ENCODE results near the gene CYYR1.

The CYYR1 gene

DNA sequence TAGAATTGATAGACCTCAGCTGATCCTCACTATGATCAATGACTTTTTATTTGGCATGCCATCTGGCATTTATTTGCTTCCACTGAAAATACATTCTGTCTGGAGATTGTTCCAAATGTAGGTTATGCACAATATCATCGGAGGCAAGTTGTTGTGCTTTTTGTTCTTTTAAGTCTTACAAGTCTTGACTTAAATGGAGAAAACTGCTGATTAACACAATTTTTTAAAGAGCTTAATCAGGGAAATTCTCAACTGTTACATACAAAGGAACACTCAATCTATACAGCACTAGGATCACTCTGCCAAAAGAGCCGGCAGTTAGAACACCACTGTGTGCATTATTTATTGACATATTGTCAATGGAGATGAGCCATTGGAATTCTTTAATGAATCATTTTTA lies 19.2 kb downstream of the CYYR1 start:
- no peak for DNase-seq (ENCODE audit: low read depth)

GRCh38 chr21:26550326-26550725 lies 22.8 kb downstream of the CYYR1 start:
- no peak for DNase-seq (ENCODE audit: low read depth)

DNA sequence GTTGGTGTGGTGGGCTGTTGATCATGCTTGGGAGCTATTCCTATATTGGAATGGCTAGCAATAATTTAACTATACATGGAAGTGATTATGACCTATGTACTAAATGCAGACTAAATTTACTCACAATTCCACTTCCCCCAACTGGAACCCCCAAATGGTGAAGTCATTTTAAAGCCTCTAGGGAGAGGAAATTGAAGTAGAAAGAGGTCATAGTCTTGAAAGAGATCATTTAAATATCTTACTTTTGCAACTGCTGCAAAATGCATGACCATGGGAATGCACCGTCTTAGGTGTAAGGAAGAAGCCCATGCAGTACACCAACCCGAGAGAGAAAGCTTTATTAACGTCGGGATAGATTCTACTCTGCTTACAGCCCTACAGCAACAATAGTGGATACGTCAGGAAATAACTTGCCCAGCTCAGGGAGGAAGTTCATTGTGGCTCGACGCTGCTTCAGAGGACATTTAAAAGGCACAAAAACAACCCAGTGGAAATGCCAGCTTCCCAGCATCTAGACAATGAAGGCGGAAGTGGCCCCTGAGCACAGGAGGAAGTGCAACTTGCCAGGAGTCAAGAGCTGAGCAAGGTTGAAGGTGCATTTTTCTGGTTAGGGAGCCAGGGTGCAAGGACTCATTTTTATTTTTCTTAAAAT lies 26.5 kb downstream of the CYYR1 start:
- no peak for DNase-seq (ENCODE audit: low read depth)

- DNase-seq (ENCODE audit: low read depth): no peak
These were observed 28.8 kb downstream of the CYYR1 start for GRCh38 chr21:26544201-26544775.

DNA sequence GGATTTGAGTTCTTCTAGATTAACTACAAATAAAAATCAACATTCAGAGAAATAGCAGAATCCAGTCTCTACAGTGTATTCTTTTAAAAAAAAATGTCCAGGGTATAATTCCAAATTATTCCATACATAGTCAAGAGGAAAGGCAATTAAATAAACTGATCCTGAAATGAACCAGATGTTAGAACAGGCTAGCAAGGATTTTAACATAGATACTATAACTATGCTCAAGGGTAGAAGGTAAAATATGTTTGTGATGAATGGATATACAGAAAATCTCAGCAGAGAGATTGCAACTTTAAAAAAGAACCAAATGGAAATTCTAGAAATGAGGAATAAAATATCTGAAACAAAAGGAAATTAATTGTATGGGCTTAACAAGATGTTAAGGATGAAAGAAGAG lies 32.4 kb downstream of the CYYR1 start:
- no peak for DNase-seq (ENCODE audit: low read depth)

DNA sequence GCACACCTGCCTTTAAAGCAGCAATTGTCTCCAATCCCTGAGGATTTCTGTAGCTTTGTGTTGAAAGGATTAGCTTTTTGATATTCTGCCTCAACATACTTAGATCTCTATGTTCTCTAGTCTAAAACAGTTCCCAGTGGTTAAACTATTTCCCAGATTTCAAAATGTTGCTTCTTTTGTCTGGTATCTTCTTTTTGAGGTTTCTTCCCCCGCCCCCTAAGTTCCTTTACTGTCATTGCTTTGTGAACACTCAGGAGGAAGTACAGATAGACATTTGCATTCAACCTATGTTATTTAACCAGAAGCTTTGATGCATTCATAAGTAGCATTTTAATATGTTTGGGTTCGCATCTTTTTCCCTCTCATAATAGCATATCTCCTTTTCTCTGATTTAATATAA lies 33.5 kb downstream of the CYYR1 start:
- no peak for DNase-seq (ENCODE audit: low read depth)

- no peak for DNase-seq (ENCODE audit: low read depth)
These were observed 38.6 kb downstream of the CYYR1 start for GRCh38 chr21:26534517-26534916.

DNA sequence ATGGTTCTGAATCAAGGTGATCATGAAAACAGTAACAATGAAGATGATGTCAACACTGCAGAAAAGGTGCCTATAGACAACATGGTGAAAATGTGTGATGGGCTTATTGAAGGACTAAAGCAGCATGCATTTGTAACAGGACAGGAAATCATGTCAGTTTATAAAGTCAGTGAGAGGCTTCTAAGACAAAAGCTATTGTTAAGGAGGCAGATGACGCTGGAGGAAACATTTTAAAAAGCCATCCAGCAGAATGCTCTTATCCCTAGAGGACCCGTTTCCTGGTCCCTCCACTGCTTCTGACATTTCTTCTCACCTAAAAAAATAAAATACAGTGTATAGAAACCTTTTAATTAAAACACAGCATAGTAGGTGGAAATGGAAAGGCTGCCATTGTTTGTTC lies 40.9 kb downstream of the CYYR1 start:
- no peak for DNase-seq (ENCODE audit: low read depth)

DNA sequence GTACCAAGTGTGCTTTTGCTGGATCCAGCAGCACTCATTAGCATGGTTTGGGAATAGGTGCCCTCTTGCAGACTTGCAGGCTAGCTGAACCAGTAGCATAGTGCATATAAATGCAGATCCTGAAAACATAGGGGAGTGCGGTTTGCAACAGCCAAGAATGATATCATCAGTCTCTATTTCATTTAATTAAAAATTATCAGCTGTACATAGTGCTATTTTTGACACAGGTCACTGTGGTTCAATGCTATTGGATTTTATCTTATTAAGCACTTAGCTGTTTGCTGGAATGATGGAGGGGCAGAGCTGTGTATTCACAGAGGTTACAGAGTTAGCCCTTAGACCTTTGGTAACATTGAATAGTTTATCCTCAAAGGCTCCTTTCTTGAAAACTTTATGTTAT lies 43.6 kb downstream of the CYYR1 start:
- DNase-seq (ENCODE audit: low read depth): no peak

GRCh38 chr21:26528882-26529281 lies 44.2 kb downstream of the CYYR1 start:
- no peak for DNase-seq (ENCODE audit: low read depth)

DNA sequence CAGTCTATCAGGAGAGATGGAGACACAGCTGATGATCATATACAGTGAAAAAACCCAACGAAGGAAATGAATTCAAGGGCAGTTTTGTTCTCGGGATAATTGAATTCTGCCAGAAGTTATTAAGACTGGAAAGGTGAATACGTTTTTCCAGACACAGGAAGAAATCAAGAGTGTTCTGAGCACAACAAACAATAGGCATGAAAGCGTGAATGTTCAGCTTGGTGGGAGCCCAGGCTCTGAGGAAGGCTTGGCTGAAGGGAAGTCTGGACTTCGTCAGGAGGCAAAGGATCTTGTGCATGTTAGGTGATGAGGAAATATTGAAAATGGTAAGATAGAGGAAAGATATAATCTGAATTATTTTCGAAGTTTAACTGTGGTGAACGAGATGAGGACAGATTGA lies 50.4 kb downstream of the CYYR1 start:
- no peak for DNase-seq (ENCODE audit: low read depth)

- no peak for DNase-seq (ENCODE audit: low read depth)
These were observed 53.9 kb downstream of the CYYR1 start for GRCh38 chr21:26519142-26519541.

- DNase-seq (ENCODE audit: low read depth): no peak
These were observed 57.8 kb downstream of the CYYR1 start for GRCh38 chr21:26515257-26515656.

DNA sequence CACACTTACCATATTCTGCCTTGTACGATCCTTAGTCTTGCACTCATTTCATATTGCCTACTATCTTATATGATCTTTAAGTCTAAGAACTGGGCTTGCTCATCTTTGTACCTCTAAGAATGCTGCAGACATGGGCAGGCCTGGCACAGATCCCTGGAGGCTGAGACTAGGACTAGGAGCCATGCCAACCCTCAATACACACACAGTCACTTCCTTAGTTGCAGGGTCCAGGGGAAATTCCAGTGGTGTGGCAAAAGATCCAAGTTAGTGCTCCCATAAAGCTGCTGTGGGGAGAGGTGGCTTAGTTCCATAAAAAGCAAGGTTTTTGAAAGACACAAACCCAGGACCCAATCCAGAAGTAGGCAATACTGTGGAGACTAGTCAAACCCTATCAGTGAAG lies 59.9 kb downstream of the CYYR1 start:
- DNase-seq (ENCODE audit: low read depth): peak; percentile 45

- DNase-seq (ENCODE audit: low read depth): no peak
These were observed 60.4 kb downstream of the CYYR1 start for GRCh38 chr21:26512664-26513063.

DNA sequence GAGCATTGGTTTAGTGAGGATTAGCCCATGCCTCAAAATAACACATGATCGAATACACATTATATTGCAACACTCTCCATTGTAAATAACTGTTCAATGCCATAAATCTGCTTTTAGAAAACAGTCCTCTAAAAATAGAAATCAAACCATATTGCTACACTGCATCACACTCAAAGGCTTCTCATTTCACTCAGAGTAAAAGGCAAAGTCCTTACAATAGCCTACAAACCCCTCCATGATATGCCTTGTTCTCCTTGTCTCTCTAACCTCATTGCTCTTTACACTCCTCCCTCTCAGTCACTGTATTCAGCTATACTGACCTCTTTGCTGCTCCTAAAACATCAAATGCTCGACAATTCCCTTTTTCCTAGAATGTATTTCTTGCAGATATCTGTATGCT lies 64.2 kb downstream of the CYYR1 start:
- no peak for DNase-seq (ENCODE audit: low read depth)

DNA sequence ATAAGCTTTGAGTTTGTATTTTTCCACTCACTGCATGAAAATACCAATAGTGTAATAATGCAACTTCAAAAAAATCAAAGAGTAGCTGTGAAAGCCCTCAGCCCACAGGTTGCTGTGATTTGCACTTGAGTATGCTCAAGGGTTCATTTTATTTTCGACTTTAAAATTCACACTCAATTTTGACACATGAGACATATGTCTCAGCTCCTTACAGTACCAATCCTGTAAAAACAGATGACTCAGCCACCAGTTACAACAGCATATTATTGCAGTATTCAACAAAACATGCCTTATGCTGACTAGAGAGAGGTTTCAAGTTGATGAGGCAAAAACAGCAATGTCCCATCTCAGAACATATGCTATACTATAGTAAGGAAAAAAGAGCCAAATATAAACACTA lies 66.1 kb downstream of the CYYR1 start:
- peak; percentile 42 for DNase-seq (ENCODE audit: low read depth)

GRCh38 chr21:26505211-26505610 lies 67.9 kb downstream of the CYYR1 start:
- no peak for DNase-seq (ENCODE audit: low read depth)

DNA sequence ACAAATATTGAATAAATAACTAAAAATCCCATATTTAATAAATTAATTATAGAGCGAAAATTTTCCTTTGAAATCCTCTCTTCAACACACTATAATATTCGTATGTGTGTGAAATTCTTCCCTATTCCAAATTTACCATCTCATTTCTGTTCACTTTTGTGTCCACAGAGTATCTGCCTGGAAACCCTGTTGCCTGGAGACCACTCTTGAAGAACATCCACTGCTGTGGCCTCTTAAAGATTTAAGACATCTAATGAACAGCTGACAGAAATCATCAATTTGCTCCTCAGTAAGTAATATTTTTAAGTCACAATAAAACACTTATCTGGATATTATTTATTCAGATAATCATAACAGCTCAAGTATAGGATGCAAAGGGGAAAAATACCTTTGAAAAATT lies 69.7 kb downstream of the CYYR1 start:
- DNase-seq (ENCODE audit: low read depth): no peak

DNA sequence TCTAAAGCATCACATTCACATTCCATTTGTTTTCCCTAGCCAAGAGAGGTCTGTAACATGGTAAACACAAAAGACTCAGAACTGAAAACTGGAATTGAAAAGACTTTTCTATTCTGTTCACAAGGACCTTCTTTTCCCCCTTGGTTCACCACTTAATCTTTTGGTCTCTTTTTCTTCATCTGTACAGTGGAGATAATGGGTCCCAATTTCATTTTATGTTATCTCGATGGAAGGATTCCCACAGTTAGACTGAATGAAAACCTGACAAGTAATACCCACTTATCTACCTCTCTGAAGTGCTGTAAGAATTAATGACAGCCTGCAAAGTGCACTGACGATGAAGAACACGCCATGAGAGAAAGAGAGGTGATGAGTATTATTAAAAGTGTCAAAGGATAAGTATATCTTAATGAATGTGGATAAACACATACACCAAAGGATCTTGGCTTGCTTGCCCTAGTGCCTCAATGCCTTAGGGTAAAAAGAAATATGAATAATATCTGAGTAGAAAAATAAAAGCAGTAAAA lies 71.5 kb downstream of the CYYR1 start:
- no peak for DNase-seq (ENCODE audit: low read depth)

- DNase-seq (ENCODE audit: low read depth): no peak
These were observed 73.6 kb downstream of the CYYR1 start for GRCh38 chr21:26499495-26499894.

DNA sequence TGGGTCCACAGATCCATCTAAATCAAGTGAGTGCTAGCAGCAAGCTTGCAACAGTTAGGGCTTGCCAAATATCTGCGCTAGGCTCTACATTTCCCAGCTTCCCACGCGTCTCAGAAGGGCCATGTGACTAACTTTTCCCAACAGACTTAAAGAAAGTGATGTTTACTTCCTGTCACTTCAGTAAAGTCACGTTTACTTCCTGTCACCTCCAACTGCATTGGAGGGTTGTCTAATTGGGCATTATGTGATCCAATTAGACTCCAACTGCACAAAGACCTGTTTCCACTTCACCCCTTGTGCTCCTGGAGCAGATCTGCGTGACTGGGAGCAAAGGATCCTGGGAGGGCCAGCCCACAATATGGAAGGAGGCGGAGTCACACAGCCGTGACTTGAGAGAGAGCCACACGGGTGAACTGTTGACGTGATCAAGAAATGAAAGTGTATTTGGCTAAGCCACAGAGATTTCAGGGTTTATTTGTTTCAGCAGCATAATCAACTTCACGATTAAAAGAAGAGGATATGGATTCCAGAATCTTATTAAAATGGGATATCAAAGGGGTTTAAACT lies 77.7 kb downstream of the CYYR1 start:
- no peak for DNase-seq (ENCODE audit: low read depth)

DNA sequence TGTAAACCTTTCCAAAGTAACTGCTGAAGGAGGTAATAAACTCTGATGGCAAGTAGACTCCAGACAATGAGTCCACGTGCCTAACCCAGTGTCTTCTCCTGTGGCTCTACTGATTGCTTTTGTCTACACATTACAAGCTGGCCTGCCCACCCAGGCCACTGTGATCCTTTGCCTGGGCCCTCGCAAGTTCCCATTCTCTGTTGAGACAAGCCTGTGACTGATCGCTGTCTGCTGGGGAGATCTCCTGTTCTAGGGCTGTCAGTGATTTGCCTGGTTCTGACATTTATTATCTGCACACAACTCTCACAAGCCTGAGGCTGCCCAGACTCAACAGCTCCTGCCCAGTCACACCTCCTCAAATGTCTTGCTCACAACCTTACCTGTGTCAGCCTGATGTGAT lies 81.4 kb downstream of the CYYR1 start:
- DNase-seq (ENCODE audit: low read depth): no peak

DNA sequence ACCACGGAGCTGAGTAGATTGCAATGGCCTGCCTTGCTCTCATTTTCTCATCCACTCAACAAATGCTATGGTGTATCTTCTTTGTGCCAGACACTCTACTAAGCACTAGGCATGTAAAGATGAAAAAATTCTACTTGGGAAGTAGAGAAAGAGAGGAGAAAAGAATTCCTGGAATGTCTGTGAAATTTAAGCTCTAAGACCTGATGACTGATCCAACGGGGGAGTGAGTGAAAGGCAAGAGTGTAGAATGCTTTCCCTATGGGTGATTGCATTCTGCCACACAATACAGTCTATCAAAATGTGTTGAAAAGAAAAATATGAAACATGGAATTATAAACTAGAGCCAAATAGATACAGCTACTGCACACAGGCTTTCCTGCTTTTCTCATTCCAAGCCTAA lies 82.3 kb downstream of the CYYR1 start:
- DNase-seq (ENCODE audit: low read depth): no peak

Measured in GM04504 (cell line).